ENCODE data around the gene EPHB1. TPM values are rescaled to one million over a fixed set of nuclear protein-coding genes. Genes with fewer than 3 reads are reported as not detected.
"Not testable (repeated sequence)": the region's sequence is repeated elsewhere in the genome, so short reads cannot be mapped to it uniquely, and the experiment has no call there.

Gene EPHB1
- total RNA-seq, 4 donors from 2014 or later: 0.82 to 2.2 (median 1.2) TPM

DNA sequence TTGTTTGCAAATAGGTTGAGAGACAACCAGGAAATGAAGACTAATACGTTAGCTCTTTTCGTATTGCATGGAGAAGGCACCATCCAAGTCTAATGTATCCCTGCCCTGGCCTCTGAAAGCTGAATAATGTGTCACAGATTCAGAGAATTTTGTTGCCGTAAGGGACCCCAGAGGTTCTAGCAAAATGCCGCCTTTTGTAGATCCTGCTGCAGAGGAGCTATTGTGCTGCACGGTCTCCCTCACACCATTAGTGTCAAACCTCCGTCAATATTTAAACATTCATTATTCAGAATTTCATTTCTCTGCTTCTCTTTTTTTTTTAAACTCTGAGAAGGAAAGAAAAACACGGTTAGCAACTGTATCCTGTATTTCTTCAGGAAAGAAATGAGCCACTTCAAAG lies 238.7 kb downstream of the EPHB1 start:
- TF ChIP-seq POLR2A (IDR thresholded peaks at IDR 0.05) (no peak), POLR2AphosphoS5 (IDR thresholded peaks at IDR 0.05) (no peak), EP300 (IDR thresholded peaks at IDR 0.05; ENCODE audit: low read depth) (no peak)
- TF ChIP-seq, protein P1, sequence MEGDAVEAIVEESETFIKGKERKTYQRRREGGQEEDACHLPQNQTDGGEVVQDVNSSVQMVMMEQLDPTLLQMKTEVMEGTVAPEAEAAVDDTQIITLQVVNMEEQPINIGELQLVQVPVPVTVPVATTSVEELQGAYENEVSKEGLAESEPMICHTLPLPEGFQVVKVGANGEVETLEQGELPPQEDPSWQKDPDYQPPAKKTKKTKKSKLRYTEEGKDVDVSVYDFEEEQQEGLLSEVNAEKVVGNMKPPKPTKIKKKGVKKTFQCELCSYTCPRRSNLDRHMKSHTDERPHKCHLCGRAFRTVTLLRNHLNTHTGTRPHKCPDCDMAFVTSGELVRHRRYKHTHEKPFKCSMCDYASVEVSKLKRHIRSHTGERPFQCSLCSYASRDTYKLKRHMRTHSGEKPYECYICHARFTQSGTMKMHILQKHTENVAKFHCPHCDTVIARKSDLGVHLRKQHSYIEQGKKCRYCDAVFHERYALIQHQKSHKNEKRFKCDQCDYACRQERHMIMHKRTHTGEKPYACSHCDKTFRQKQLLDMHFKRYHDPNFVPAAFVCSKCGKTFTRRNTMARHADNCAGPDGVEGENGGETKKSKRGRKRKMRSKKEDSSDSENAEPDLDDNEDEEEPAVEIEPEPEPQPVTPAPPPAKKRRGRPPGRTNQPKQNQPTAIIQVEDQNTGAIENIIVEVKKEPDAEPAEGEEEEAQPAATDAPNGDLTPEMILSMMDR (IDR thresholded peaks at IDR 0.05): no peak
- 65 to 77% methylated on average over 3 to 7 of the region's 7 CpGs for WGBS, 2 donors (ENCODE audit: low coverage in 1 of 2)

DNA sequence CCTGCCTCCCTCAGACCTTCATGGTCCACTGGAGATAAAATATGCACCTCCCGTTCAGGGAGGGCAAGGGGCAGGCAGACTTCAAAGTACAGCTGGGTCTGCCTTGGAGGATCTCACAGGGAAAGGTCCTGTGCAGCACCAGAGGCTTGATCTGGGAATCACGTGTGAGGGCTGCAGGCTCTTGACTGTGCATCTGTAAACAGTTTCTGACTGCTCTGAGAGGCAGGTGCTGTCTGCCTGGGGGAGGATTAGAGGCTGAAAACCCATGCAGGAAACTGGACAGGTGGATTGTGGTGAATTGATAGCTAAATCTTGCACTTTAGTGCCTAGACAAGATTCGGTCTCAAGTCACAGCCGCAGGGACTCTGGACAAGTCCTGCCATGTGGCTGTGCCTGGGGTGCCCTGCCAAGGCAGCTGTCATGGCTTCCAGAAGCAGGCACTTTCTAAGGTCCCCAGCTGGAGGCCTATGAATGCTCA lies 239.3 kb downstream of the EPHB1 start:
- intact Hi-C loops (cut with DNase I; ENCODE audit: low total_unique reads) (no loop called here), in situ Hi-C loops (cut with MboI; ENCODE audit: low pct_ligation_motif_present in 1 of 4, low pct_unique_long_range_greater_than_20kb in 1 of 4, low sequenced_read_pairs in 3 of 4) (no loop called here)
- Histone ChIP-seq H3K4me3 (no peak overlapping the region), H3K27me3 (peaks cover 12% of the 10 kb centered on the region), H3K27ac (no peak overlapping the region), H3K36me3 (no peaks in the 10 kb centered on the region), H3K9me3 (no peaks in the 10 kb centered on the region), H3K4me1 (no peaks in the 10 kb centered on the region)
- TF ChIP-seq POLR2A (IDR thresholded peaks at IDR 0.05) (no peak), POLR2AphosphoS5 (IDR thresholded peaks at IDR 0.05) (no peak), EP300 (IDR thresholded peaks at IDR 0.05; ENCODE audit: low read depth) (no peak)
- TF ChIP-seq, protein P1 (IDR thresholded peaks at IDR 0.05): no peak
- DNase-seq: no peak
- WGBS, 2 donors (ENCODE audit: low coverage in 1 of 2): 49% methylated on average over 4 of the region's 4 CpGs; no CpG with 5 or more reads in 1 of the 2 donors

More for the DNA sequence above, 238.7 kb downstream of the EPHB1 start:
- H3K27ac ChIP-seq: no peak overlapping the region
- no peak for DNase-seq
- in situ Hi-C loops (cut with MboI; ENCODE audit: low pct_ligation_motif_present in 1 of 4, low pct_unique_long_range_greater_than_20kb in 1 of 4, low sequenced_read_pairs in 3 of 4): no loop called here
- intact Hi-C loops (cut with DNase I; ENCODE audit: low total_unique reads): no loop called here
- no peaks in the 10 kb centered on the region for H3K4me1 ChIP-seq
- H3K9me3 ChIP-seq: no peaks in the 10 kb centered on the region
- no peaks in the 10 kb centered on the region for H3K36me3 ChIP-seq
- peaks cover 12% of the 10 kb centered on the region for H3K27me3 ChIP-seq
- H3K4me3 ChIP-seq: no peak overlapping the region

DNA sequence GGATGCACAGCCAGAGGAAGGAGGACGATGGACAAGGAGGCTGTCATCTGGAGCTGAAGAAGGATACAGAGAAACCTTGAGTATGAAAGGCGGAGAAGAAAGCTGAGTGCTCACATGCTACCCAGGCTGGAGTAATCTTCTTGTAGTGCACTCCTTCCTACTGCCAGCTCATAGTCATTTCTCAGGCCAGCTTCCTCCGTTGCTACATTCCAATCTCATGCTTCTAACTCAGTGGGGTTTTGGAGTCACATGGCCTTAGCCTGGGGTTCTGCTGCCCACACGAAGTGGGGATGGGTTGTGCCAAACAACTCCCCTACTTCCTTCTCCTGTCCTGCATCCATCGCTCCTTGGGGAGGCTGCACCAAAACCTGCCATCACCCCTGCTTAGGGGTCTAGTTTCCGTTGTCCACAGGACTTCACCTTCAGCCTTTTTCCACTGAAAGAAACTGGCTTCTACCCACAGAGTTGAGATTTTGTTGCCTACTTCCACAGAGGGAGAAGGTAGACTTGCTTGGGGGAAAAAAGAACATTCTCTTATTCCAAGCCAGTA lies 239.9 kb downstream of the EPHB1 start:
- Histone ChIP-seq H3K9me3 (no peaks in the 10 kb centered on the region), H3K27me3 (peaks cover 12% of the 10 kb centered on the region), H3K4me1 (no peaks in the 10 kb centered on the region), H3K27ac (no peak overlapping the region), H3K4me3 (no peak overlapping the region), H3K36me3 (no peaks in the 10 kb centered on the region)
- intact Hi-C loops (cut with DNase I; ENCODE audit: low total_unique reads): no loop called here
- WGBS, 2 donors (ENCODE audit: low coverage in 1 of 2): 70 to 80% methylated on average over 2 to 6 of the region's 6 CpGs
- no peak for DNase-seq
- TF ChIP-seq POLR2AphosphoS5 (IDR thresholded peaks at IDR 0.05) (no peak), EP300 (IDR thresholded peaks at IDR 0.05; ENCODE audit: low read depth) (no peak), POLR2A (IDR thresholded peaks at IDR 0.05) (no peak)
- TF ChIP-seq, protein P1 (IDR thresholded peaks at IDR 0.05): no peak
- in situ Hi-C loops (cut with MboI; ENCODE audit: low pct_ligation_motif_present in 1 of 4, low pct_unique_long_range_greater_than_20kb in 1 of 4, low sequenced_read_pairs in 3 of 4): no loop called here

DNA sequence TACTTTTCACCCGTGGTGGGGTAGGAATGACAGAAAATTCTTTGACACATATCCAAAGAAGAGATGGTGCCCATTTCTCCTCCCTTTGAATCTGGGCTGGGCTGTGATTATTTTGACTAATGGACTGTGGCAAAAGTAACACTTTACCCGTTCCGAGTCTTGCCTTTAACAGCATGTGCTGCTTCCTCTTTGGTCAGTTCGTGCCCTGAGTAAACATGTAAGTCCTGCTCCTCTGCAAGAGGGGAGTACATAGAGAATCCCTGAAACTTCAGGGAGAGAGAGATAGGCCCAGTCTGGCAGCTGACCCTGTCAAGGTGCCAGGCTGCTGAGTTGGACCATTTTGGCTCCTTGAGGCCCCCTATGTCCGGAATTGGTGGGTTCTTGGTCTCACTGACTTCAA lies 243.1 kb downstream of the EPHB1 start:
- TF ChIP-seq POLR2A (IDR thresholded peaks at IDR 0.05): no peak
- no peak overlapping the region for H3K27ac ChIP-seq
- in situ Hi-C loops (cut with MboI; ENCODE audit: low pct_ligation_motif_present in 1 of 4, low pct_unique_long_range_greater_than_20kb in 1 of 4, low sequenced_read_pairs in 3 of 4) (no loop called here), intact Hi-C loops (cut with DNase I; ENCODE audit: low total_unique reads) (no loop called here)
- H3K4me3 ChIP-seq: no peak overlapping the region
- no peaks in the 10 kb centered on the region for H3K27me3 ChIP-seq
- no peaks in the 10 kb centered on the region for H3K36me3 ChIP-seq
- no peaks in the 10 kb centered on the region for H3K4me1 ChIP-seq
- WGBS, 2 donors (ENCODE audit: low coverage in 1 of 2): 62% methylated on average over 5 of the region's 5 CpGs; no CpG with 5 or more reads in 1 of the 2 donors
- no peak for DNase-seq
- H3K9me3 ChIP-seq: no peaks in the 10 kb centered on the region

DNA sequence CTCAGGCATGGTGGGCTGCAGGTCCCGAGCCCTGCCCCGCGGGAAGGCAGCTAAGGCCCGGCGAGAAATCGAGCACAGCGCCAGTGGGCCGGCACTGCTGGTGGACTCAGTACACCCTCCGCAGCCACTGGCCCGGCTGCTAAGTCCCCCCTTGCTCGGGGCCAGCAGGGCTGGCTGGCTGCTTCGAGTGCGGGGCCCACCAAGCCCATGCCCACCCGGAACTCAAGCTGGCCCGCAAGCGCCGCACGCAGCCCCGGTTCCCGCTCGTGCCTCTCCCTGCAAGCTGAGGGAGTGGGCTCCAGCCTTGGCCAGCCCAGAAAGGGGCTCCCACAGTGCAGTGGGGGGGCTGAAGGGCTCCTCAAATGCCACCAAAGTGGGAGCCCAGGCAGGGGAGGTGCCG lies 244.5 kb downstream of the EPHB1 start:
- 94 to 100% methylated on average over 1 to 22 of the region's 22 CpGs for WGBS, 2 donors (ENCODE audit: low coverage in 1 of 2)
- H3K4me1 ChIP-seq; H3K9me3 ChIP-seq; intact Hi-C loops (cut with DNase I; ENCODE audit: low total_unique reads); H3K27me3 ChIP-seq; DNase-seq; H3K4me3 ChIP-seq; H3K27ac ChIP-seq; in situ Hi-C loops (cut with MboI; ENCODE audit: low pct_ligation_motif_present in 1 of 4, low pct_unique_long_range_greater_than_20kb in 1 of 4, low sequenced_read_pairs in 3 of 4); H3K36me3 ChIP-seq: not testable (repeated sequence)

Data from transverse colon (tissue), 4 donors.